ENCODE measurements around the gene TBC1D4.

The TBC1D4 gene

GRCh38 chr13:75416327-75417011, 65.5 kb downstream of the TBC1D4 start:
- no peak for DNase-seq (ENCODE audit: low read depth)

GRCh38 chr13:75415694-75416093, 66.3 kb downstream of the TBC1D4 start:
- DNase-seq (ENCODE audit: low read depth) = no peak

GRCh38 chr13:75415171-75415570, 66.8 kb downstream of the TBC1D4 start:
- no peak for DNase-seq (ENCODE audit: low read depth)

- no peak for DNase-seq (ENCODE audit: low read depth)
These were observed 67.7 kb downstream of the TBC1D4 start for GRCh38 chr13:75414036-75414827.

GRCh38 chr13:75411924-75412537, 69.9 kb downstream of the TBC1D4 start:
- DNase-seq (ENCODE audit: low read depth) = no peak

GRCh38 chr13:75410207-75410606, 71.8 kb downstream of the TBC1D4 start:
- DNase-seq (ENCODE audit: low read depth) = no peak

GRCh38 chr13:75407998-75408397, 74.0 kb downstream of the TBC1D4 start:
- no peak for DNase-seq (ENCODE audit: low read depth)

- no peak for DNase-seq (ENCODE audit: low read depth)
These were observed 74.5 kb downstream of the TBC1D4 start for GRCh38 chr13:75407473-75407872.

- DNase-seq (ENCODE audit: low read depth) = no peak
These were observed 75.8 kb downstream of the TBC1D4 start for GRCh38 chr13:75405976-75406703.

GRCh38 chr13:75404726-75405125, 77.2 kb downstream of the TBC1D4 start:
- no peak for DNase-seq (ENCODE audit: low read depth)

- DNase-seq (ENCODE audit: low read depth) = no peak
These were observed 79.2 kb downstream of the TBC1D4 start for GRCh38 chr13:75402787-75403186.

- no peak for DNase-seq (ENCODE audit: low read depth)
These were observed 81.2 kb downstream of the TBC1D4 start for GRCh38 chr13:75400775-75401174.

- no peak for DNase-seq (ENCODE audit: low read depth)
These were observed 82.1 kb downstream of the TBC1D4 start for GRCh38 chr13:75399879-75400217.

- DNase-seq (ENCODE audit: low read depth) = no peak
These were observed 82.6 kb downstream of the TBC1D4 start for GRCh38 chr13:75399168-75399878.

- DNase-seq (ENCODE audit: low read depth) = no peak
These were observed 83.9 kb downstream of the TBC1D4 start for GRCh38 chr13:75398072-75398471.

- DNase-seq (ENCODE audit: low read depth) = no peak
These were observed 86.1 kb downstream of the TBC1D4 start for GRCh38 chr13:75395901-75396300.

- DNase-seq (ENCODE audit: low read depth) = no peak
These were observed 86.9 kb downstream of the TBC1D4 start for GRCh38 chr13:75395066-75395465.

GRCh38 chr13:75393839-75394520, 88.0 kb downstream of the TBC1D4 start:
- no peak for DNase-seq (ENCODE audit: low read depth)

GRCh38 chr13:75391432-75392100, 90.4 kb downstream of the TBC1D4 start:
- no peak for DNase-seq (ENCODE audit: low read depth)

- DNase-seq (ENCODE audit: low read depth) = no peak
These were observed 91.7 kb downstream of the TBC1D4 start for GRCh38 chr13:75390229-75390628.

- no peak for DNase-seq (ENCODE audit: low read depth)
These were observed 96.3 kb downstream of the TBC1D4 start for GRCh38 chr13:75385708-75386083.

Measured in stimulated activated CD8-positive, alpha-beta memory T cell treated with anti-CD3 and anti-CD28 coated beads, Interleukin-7, amount 100 ng/mL, for 24 hours (primary cell).